Ishikawa (cell line): ENCODE measurements around the gene CNTNAP5.

Experiments used
- CEBPB ChIP-seq: IDR thresholded peaks from 2 replicates; pipeline ENCODE4 v1.6.1; 2012
- EP300 ChIP-seq: IDR thresholded peaks from 2 replicates; pipeline ENCODE4 v1.6.1; 2012; ENCODE audit warnings: borderline replicate concordance
- FOXM1 ChIP-seq: IDR thresholded peaks from 2 replicates; pipeline ENCODE4 v1.6.1; 2012; ENCODE audit warnings: low read depth, borderline replicate concordance
- MAX ChIP-seq: IDR thresholded peaks from 2 replicates; pipeline ENCODE4 v1.6.1; 2012
- REST ChIP-seq: IDR thresholded peaks from 2 replicates; pipeline ENCODE4 v1.6.1; 2012; ENCODE audit warnings: low read depth, mild to moderate bottlenecking
- TAF1 ChIP-seq: IDR thresholded peaks from 2 replicates; pipeline ENCODE4 v1.6.1; 2012; ENCODE audit warnings: low read depth, mild to moderate bottlenecking
- ZBTB7A ChIP-seq: IDR thresholded peaks from 2 replicates; pipeline ENCODE4 v1.6.1; 2012; ENCODE audit warnings: low read depth
- TF ChIP-seq, protein P1 (sequence below): IDR thresholded peaks from 2 replicates; pipeline ENCODE4 v1.6.1; 2012

DNA sequence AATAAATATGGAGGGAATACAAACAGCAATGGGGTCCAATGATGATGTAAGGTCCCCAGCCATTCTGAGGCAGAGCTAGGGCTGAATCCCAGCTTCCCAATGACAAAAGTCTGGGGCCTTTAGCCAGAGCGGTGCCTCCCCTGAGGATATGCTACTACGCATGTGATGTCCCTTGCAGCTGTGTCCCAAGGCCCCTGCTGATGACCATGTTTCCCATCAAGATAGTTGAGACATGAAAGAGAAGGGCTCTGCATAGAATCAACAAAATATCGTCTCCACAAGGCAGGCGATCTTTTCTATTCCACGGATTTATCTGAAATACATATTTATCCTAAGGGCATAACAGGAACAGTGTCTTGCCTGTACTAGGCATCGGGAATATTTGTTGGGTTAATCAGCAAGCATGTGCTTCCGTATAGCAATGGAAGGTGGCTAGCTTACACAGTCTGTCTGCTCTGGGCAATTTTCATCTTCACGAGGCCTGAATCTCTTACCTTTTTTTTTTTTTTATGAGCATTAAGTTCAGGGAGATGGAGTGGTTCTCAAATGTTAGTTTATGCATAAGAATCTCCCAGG, 284.6 kb downstream of the CNTNAP5 start:
- TF ChIP-seq FOXM1, result no peak
- no peak for TF ChIP-seq ZBTB7A
- TF ChIP-seq EP300, result no peak
- TF ChIP-seq CEBPB, result no peak
- no peak for TF ChIP-seq REST
- no peak for TF ChIP-seq TAF1
- TF ChIP-seq, protein P1, sequence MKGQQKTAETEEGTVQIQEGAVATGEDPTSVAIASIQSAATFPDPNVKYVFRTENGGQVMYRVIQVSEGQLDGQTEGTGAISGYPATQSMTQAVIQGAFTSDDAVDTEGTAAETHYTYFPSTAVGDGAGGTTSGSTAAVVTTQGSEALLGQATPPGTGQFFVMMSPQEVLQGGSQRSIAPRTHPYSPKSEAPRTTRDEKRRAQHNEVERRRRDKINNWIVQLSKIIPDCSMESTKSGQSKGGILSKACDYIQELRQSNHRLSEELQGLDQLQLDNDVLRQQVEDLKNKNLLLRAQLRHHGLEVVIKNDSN, result no peak
- TF ChIP-seq MAX, result no peak
